Measurements from ENCODE around the gene TUBGCP3. TPM values are rescaled to one million over a fixed set of nuclear protein-coding genes. Genes with fewer than 3 reads are reported as not detected.
"Not testable (repeated sequence)": the region's sequence is repeated elsewhere in the genome, so short reads cannot be mapped to it uniquely, and the experiment has no call there.

TUBGCP3 gene
- total and polyA plus RNA-seq, 11 donors, result 6.0 to 23.5 (median 15.6) TPM

DNA sequence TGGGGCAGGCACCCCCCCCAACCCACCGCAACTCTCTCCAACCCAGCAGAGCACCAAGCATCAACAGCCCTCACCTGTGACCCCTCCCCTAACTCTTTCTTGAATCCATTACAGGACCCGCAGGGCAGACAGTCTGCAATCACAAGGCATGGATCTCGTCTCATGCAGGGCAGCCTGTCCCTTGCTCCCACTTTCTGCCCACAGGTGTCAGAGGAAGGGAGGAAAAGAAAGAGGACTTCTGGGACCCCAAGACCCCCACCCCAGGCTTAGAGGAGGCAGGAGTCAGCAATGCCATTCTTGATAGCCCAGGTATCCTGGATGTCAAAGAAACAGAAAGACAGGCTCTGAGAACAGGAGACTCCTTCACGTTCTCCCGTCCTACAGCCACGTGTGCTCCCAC, 47.4 kb upstream of the TUBGCP3 start:
- H3K36me3 ChIP-seq, result no peaks in the 10 kb centered on the region

DNA sequence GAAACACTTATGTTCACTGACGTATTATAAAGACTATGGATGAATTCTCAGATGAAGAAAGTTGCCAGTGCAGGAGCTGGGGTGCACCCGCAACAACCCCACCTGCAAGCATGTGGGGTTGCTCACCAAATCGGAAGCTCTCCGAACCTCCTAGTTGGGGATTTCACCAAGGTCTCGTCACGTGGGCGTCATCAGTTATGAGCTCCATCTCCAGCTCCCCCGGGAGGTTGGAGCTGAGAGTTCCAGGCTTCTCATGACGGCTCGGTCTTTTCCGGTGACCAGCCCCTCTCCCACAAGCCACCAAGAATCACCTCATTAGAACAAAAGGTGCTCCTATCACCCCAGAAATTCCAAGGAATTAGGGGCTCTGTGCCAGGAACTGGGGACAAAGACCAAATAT, 46.1 kb upstream of the TUBGCP3 start:
- no peak for ATAC-seq
- DNase-seq, result no peak
- no peaks in the 10 kb centered on the region for H3K36me3 ChIP-seq
- H3K27me3 ChIP-seq, result peaks cover 0 to 42% (median 12%) of the 10 kb centered on the region in 9 donors
- no peaks in the 10 kb centered on the region for H3K9me3 ChIP-seq
- H3K4me1 ChIP-seq, result no peaks in the 10 kb centered on the region
- no peak overlapping the region for H3K4me3 ChIP-seq
- intact Hi-C loops (cut with DNase I), result no loop called here
- WGBS, 4 donors, result 62 to 80% (median 71%) methylated on average over 11 of the region's 11 CpGs
- TF ChIP-seq, protein P1, sequence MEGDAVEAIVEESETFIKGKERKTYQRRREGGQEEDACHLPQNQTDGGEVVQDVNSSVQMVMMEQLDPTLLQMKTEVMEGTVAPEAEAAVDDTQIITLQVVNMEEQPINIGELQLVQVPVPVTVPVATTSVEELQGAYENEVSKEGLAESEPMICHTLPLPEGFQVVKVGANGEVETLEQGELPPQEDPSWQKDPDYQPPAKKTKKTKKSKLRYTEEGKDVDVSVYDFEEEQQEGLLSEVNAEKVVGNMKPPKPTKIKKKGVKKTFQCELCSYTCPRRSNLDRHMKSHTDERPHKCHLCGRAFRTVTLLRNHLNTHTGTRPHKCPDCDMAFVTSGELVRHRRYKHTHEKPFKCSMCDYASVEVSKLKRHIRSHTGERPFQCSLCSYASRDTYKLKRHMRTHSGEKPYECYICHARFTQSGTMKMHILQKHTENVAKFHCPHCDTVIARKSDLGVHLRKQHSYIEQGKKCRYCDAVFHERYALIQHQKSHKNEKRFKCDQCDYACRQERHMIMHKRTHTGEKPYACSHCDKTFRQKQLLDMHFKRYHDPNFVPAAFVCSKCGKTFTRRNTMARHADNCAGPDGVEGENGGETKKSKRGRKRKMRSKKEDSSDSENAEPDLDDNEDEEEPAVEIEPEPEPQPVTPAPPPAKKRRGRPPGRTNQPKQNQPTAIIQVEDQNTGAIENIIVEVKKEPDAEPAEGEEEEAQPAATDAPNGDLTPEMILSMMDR (IDR thresholded peaks at IDR 0.05), result no peak
- TF ChIP-seq POLR2A (IDR thresholded peaks at IDR 0.05), result no peak
- H3K27ac ChIP-seq, result no peak overlapping the region

More for the DNA sequence above, 47.4 kb upstream of the TUBGCP3 start:
- TF ChIP-seq POLR2A (IDR thresholded peaks at IDR 0.05), result no peak
- TF ChIP-seq, protein P1 (IDR thresholded peaks at IDR 0.05), result no peak
- DNase-seq, result no peak
- H3K4me3 ChIP-seq, result no peak overlapping the region
- no peak overlapping the region for H3K27ac ChIP-seq
- H3K27me3 ChIP-seq, result peaks cover 2 to 52% (median 17%) of the 10 kb centered on the region in 9 donors
- intact Hi-C loops (cut with DNase I), result loop anchor here in 2 of 10 donors (5.0 kb wide), 2 partner anchors 52 to 242 kb away; no protein-coding TSS in a partner anchor
- H3K4me1 ChIP-seq, result no peaks in the 10 kb centered on the region
- 53 to 74% (median 59%) methylated on average over 6 of the region's 6 CpGs for WGBS, 4 donors
- H3K9me3 ChIP-seq, result no peaks in the 10 kb centered on the region
- ATAC-seq, result no peak

DNA sequence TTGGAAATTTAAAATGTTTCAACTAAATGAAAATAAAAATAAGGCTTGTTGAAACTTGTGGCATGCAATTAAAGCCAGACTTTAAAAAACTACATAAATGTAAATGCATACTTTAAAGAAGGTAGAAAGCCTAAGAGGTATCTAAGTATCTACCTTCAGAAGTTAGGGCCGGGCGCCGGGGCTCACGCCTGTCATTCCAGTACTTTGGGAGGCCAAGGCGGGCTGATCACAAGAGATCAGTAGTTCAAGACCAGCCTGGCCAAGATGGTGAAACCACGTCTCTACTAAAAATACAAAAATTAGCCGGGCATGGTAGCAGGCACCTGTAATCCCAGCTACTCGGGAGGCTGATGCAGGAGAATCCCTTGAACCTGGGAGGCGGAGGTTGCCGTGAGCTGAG, 42.3 kb upstream of the TUBGCP3 start:
- H3K36me3 ChIP-seq; H3K9me3 ChIP-seq; intact Hi-C loops (cut with DNase I); ATAC-seq; H3K27ac ChIP-seq; DNase-seq; H3K4me1 ChIP-seq; H3K27me3 ChIP-seq; H3K4me3 ChIP-seq: not testable (repeated sequence)
- WGBS, 4 donors, result 92 to 96% (median 96%) methylated on average over 10 of the region's 10 CpGs

DNA sequence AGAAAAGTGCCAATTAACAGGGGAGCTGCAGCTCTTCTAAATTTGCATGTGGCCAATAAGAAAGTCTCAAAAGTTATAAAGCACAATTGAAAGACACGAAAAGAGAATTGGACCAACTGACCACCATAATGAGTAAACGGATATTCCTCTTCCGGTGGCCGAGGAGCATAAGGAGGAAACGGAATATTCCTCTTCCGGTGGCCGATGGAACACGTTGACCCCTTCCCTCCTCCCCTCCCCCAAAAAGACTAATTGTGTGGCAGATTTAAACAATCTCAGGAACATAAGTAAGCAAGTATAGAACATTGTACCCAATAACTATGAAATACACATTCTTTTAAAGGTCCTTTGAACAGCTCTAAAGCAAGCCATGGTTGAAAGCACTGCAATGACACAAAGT, 41.2 kb upstream of the TUBGCP3 start:
- ATAC-seq (no peak), DNase-seq (no peak)
- Histone ChIP-seq H3K36me3 (no peaks in the 10 kb centered on the region), H3K4me3 (no peak overlapping the region), H3K9me3 (no peaks in the 10 kb centered on the region), H3K4me1 (no peaks in the 10 kb centered on the region), H3K27ac (no peak overlapping the region), H3K27me3 (peaks cover 0 to 9% (median 0%) of the 10 kb centered on the region in 9 donors)
- WGBS, 4 donors, result 61 to 76% (median 72%) methylated on average over 8 of the region's 8 CpGs
- intact Hi-C loops (cut with DNase I), result no loop called here
- TF ChIP-seq, protein P1 (IDR thresholded peaks at IDR 0.05), result no peak
- no peak for TF ChIP-seq POLR2A (IDR thresholded peaks at IDR 0.05)

DNA sequence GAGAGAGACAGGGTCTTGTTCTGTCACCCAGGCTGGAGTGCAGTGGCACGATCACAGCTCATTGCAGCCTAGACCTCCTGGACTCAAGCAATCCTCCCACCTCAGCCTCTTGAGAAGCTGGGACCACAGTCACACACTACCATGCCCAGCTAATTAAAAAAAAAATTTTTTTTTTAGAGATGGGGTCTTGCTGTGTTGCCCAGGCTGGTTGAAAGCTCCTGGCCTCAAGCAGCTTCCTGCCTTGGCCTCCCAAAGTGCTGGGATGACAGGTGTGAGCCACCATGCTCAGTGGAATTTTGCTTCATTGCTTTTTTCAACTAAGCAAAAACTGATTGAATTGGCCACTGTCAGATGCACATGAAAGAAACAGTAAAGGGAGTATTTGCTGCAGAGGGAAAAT, 39.7 kb upstream of the TUBGCP3 start:
- H3K27me3 ChIP-seq; DNase-seq; H3K36me3 ChIP-seq; ATAC-seq; H3K27ac ChIP-seq; intact Hi-C loops (cut with DNase I); H3K9me3 ChIP-seq; H3K4me1 ChIP-seq; H3K4me3 ChIP-seq: not testable (repeated sequence)
- 86 to 95% (median 93%) methylated on average over 1 of the region's 1 CpG; no CpG with 5 or more reads in 1 of the 4 donors for WGBS, 4 donors
